SIG-M5 treated with dmso at 0.1 percent for 504 hours (cell line): ENCODE measurements around the gene TNFRSF14.

Source experiments
- DNase-seq: peaks from one replicate; lab custom pipeline; 2025; ENCODE audit not compliant: unreplicated experiment; lab: John Stamatoyannopoulos, UW

TNFRSF14 gene

GRCh38 chr1:2523191-2523890, 32.8 kb upstream of the TNFRSF14 start:
- DNase-seq: no peak

GRCh38 chr1:2523891-2524609, 32.1 kb upstream of the TNFRSF14 start:
- DNase-seq: no peak

GRCh38 chr1:2525572-2525919, 30.6 kb upstream of the TNFRSF14 start:
- DNase-seq: no peak

GRCh38 chr1:2525920-2526823, 30.0 kb upstream of the TNFRSF14 start, which contains the start of gene PANK4:
Gene PANK4 (minus strand): TSS chr1:2526596. CDS start chr1:2526587, 9 bp downstream.
- DNase-seq: peak; percentile 85

- no peak for DNase-seq
Measured at GRCh38 chr1:2526824-2527555, 29.2 kb upstream of the TNFRSF14 start.

- no peak for DNase-seq
Measured at GRCh38 chr1:2527556-2527860, 28.7 kb upstream of the TNFRSF14 start.

GRCh38 chr1:2528016-2528415, 28.2 kb upstream of the TNFRSF14 start:
- DNase-seq: no peak

- no peak for DNase-seq
Measured at GRCh38 chr1:2528611-2528965, 27.6 kb upstream of the TNFRSF14 start.

- DNase-seq: no peak
Measured at GRCh38 chr1:2528966-2529783, 27.0 kb upstream of the TNFRSF14 start.

- no peak for DNase-seq
Measured at GRCh38 chr1:2529784-2530512, 26.2 kb upstream of the TNFRSF14 start, which contains the start of gene HES5. Gene HES5 (minus strand): TSS chr1:2530263. CDS start chr1:2530164, 99 bp downstream.

- no peak for DNase-seq
Measured at GRCh38 chr1:2530513-2531361, 25.4 kb upstream of the TNFRSF14 start.

- DNase-seq: no peak
Measured at GRCh38 chr1:2532485-2533160, 23.5 kb upstream of the TNFRSF14 start.

GRCh38 chr1:2533365-2533764, 22.8 kb upstream of the TNFRSF14 start:
- no peak for DNase-seq

- DNase-seq: no peak
Measured at GRCh38 chr1:2534315-2534686, 21.9 kb upstream of the TNFRSF14 start.

GRCh38 chr1:2534687-2535441, 21.3 kb upstream of the TNFRSF14 start:
- no peak for DNase-seq

GRCh38 chr1:2535455-2535854, 20.7 kb upstream of the TNFRSF14 start:
- no peak for DNase-seq

- DNase-seq: no peak
Measured at GRCh38 chr1:2535981-2536380, 20.2 kb upstream of the TNFRSF14 start.

- DNase-seq: no peak
Measured at GRCh38 chr1:2537784-2538115, 18.4 kb upstream of the TNFRSF14 start.
